Activated T-helper 17 cell treated with anti-CD3 and anti-CD28 coated beads, Interleukin-2, amount 50 U/mL, for 72 hours (primary cell): ENCODE measurements around the gene TRHDE. TPM values are rescaled to one million over a fixed set of nuclear protein-coding genes. Genes with fewer than 3 reads are reported as not detected.

Source experiments
- ATAC-seq: fragments of 150-1000 bp; cut with Tn5 transposase; replicated peaks from 2 replicates; pipeline ENCODE4 v1.10.0; 2021; ENCODE audit warnings: mild to moderate bottlenecking, moderate library complexity
- H3K27ac Mint-ChIP-seq: one replicate; pipeline ENCODE4 v1.8.0; 2022; ENCODE audit warnings: mixed read lengths
- H3K27me3 Mint-ChIP-seq: one replicate; pipeline ENCODE4 v1.8.0; 2022; ENCODE audit warnings: mixed read lengths
- H3K36me3 Mint-ChIP-seq: one replicate; pipeline ENCODE4 v1.8.0; 2022; ENCODE audit warnings: low read depth, mild to moderate bottlenecking, mixed read lengths
- H3K4me1 Mint-ChIP-seq: one replicate; pipeline ENCODE4 v1.8.0; 2022; ENCODE audit warnings: mixed read lengths
- H3K4me3 Mint-ChIP-seq: one replicate; pipeline ENCODE4 v1.8.0; 2022; ENCODE audit warnings: mild to moderate bottlenecking, mixed read lengths
- H3K9me3 Mint-ChIP-seq: one replicate; pipeline ENCODE4 v1.8.0; 2022; ENCODE audit warnings: mixed read lengths
- total RNA-seq, 2 donors: library from RNA; stranded (reverse); gene quantifications; one replicate each; pipeline ENCODE4 v1.2.3, GENCODE V29; 2022

Gene TRHDE
- total RNA-seq = not detected

GRCh38 chr12:72272091-72272661 is at the start of gene TRHDE:
TSS of gene TRHDE (plus strand) at chr12:72272370. CDS start at chr12:72272644, 274 bp downstream.
- no peaks in the 10 kb centered on the region for H3K9me3 Mint-ChIP-seq
- peaks cover 33% of the 10 kb centered on the region for H3K27me3 Mint-ChIP-seq
- H3K4me1 Mint-ChIP-seq = no peaks in the 10 kb centered on the region
- H3K36me3 Mint-ChIP-seq = no peaks in the 10 kb centered on the region
- no peak for ATAC-seq
- H3K27ac Mint-ChIP-seq = no peak within 1 kb of the TSS
- H3K4me3 Mint-ChIP-seq = no peak within 1 kb of the TSS

- no peaks in the 10 kb centered on the region for H3K36me3 Mint-ChIP-seq
- H3K4me1 Mint-ChIP-seq = no peaks in the 10 kb centered on the region
- H3K27me3 Mint-ChIP-seq = no peaks in the 10 kb centered on the region
- H3K27ac Mint-ChIP-seq = no peak overlapping the region
- H3K4me3 Mint-ChIP-seq = no peak overlapping the region
- no peaks in the 10 kb centered on the region for H3K9me3 Mint-ChIP-seq
- no peak for ATAC-seq
These were observed 45.7 kb upstream of the TRHDE start for GRCh38 chr12:72226510-72226909.

GRCh38 chr12:72228424-72228823 is 43.7 kb upstream of the TRHDE start:
- Mint-ChIP-seq H3K27ac (no peak overlapping the region), H3K4me3 (no peak overlapping the region), H3K27me3 (no peaks in the 10 kb centered on the region), H3K9me3 (no peaks in the 10 kb centered on the region), H3K4me1 (no peaks in the 10 kb centered on the region), H3K36me3 (no peaks in the 10 kb centered on the region)
- no peak for ATAC-seq

- H3K9me3 Mint-ChIP-seq = no peaks in the 10 kb centered on the region
- H3K27me3 Mint-ChIP-seq = no peaks in the 10 kb centered on the region
- no peaks in the 10 kb centered on the region for H3K36me3 Mint-ChIP-seq
- no peak overlapping the region for H3K27ac Mint-ChIP-seq
- no peak for ATAC-seq
- H3K4me3 Mint-ChIP-seq = no peak overlapping the region
- no peaks in the 10 kb centered on the region for H3K4me1 Mint-ChIP-seq
These were observed 41.6 kb upstream of the TRHDE start for GRCh38 chr12:72230589-72230988.

GRCh38 chr12:72234886-72235285 is 37.3 kb upstream of the TRHDE start:
- no peak for ATAC-seq
- H3K4me3 Mint-ChIP-seq = no peak overlapping the region

GRCh38 chr12:72236071-72236705 is 36.0 kb upstream of the TRHDE start:
- H3K27ac Mint-ChIP-seq = no peak overlapping the region
- H3K4me3 Mint-ChIP-seq = no peak overlapping the region
- no peaks in the 10 kb centered on the region for H3K4me1 Mint-ChIP-seq
- H3K36me3 Mint-ChIP-seq = no peaks in the 10 kb centered on the region
- ATAC-seq = no peak
- H3K9me3 Mint-ChIP-seq = peaks cover 11% of the 10 kb centered on the region
- H3K27me3 Mint-ChIP-seq = no peaks in the 10 kb centered on the region

More at GRCh38 chr12:72234886-72235285, 37.3 kb upstream of the TRHDE start:
- H3K27me3 Mint-ChIP-seq = no peaks in the 10 kb centered on the region
- no peaks in the 10 kb centered on the region for H3K36me3 Mint-ChIP-seq
- no peak overlapping the region for H3K27ac Mint-ChIP-seq
- peaks cover 6% of the 10 kb centered on the region for H3K9me3 Mint-ChIP-seq
- no peaks in the 10 kb centered on the region for H3K4me1 Mint-ChIP-seq

- Mint-ChIP-seq H3K4me1 (no peaks in the 10 kb centered on the region), H3K27ac (no peak overlapping the region), H3K4me3 (no peak overlapping the region), H3K27me3 (no peaks in the 10 kb centered on the region), H3K36me3 (no peaks in the 10 kb centered on the region), H3K9me3 (peaks cover 11% of the 10 kb centered on the region)
- ATAC-seq = no peak
These were observed 30.6 kb upstream of the TRHDE start for GRCh38 chr12:72241552-72241951.

- Mint-ChIP-seq H3K27ac (no peak overlapping the region), H3K36me3 (no peaks in the 10 kb centered on the region), H3K4me3 (no peak overlapping the region), H3K9me3 (peaks cover 9% of the 10 kb centered on the region), H3K4me1 (no peaks in the 10 kb centered on the region), H3K27me3 (no peaks in the 10 kb centered on the region)
- ATAC-seq = no peak
These were observed 29.2 kb upstream of the TRHDE start for GRCh38 chr12:72242946-72243345.

- no peak overlapping the region for H3K4me3 Mint-ChIP-seq
- no peaks in the 10 kb centered on the region for H3K36me3 Mint-ChIP-seq
These were observed 25.8 kb upstream of the TRHDE start for GRCh38 chr12:72246370-72246769.

GRCh38 chr12:72250346-72250745 is 21.8 kb upstream of the TRHDE start:
- no peak overlapping the region for H3K27ac Mint-ChIP-seq
- no peaks in the 10 kb centered on the region for H3K4me1 Mint-ChIP-seq
- no peaks in the 10 kb centered on the region for H3K36me3 Mint-ChIP-seq
- no peaks in the 10 kb centered on the region for H3K27me3 Mint-ChIP-seq
- ATAC-seq = no peak
- no peak overlapping the region for H3K4me3 Mint-ChIP-seq
- H3K9me3 Mint-ChIP-seq = peaks cover 8% of the 10 kb centered on the region

More at GRCh38 chr12:72246370-72246769, 25.8 kb upstream of the TRHDE start:
- Mint-ChIP-seq H3K9me3 (peaks cover 4% of the 10 kb centered on the region), H3K4me1 (no peaks in the 10 kb centered on the region), H3K27ac (no peak overlapping the region), H3K27me3 (no peaks in the 10 kb centered on the region)
- no peak for ATAC-seq

- no peak overlapping the region for H3K27ac Mint-ChIP-seq
- H3K36me3 Mint-ChIP-seq = no peaks in the 10 kb centered on the region
- H3K4me1 Mint-ChIP-seq = no peaks in the 10 kb centered on the region
- no peak for ATAC-seq
- H3K4me3 Mint-ChIP-seq = no peak overlapping the region
- H3K9me3 Mint-ChIP-seq = peaks cover 4% of the 10 kb centered on the region
- H3K27me3 Mint-ChIP-seq = no peaks in the 10 kb centered on the region
These were observed 15.4 kb upstream of the TRHDE start for GRCh38 chr12:72256725-72257124.

GRCh38 chr12:72261885-72262284 is 10.3 kb upstream of the TRHDE start:
- Mint-ChIP-seq H3K27ac (no peak overlapping the region), H3K9me3 (no peaks in the 10 kb centered on the region), H3K27me3 (no peaks in the 10 kb centered on the region), H3K36me3 (no peaks in the 10 kb centered on the region), H3K4me3 (no peak overlapping the region), H3K4me1 (no peaks in the 10 kb centered on the region)
- ATAC-seq = no peak

- no peak for ATAC-seq
- H3K27me3 Mint-ChIP-seq = no peaks in the 10 kb centered on the region
These were observed 7.5 kb upstream of the TRHDE start for GRCh38 chr12:72264548-72265175.

GRCh38 chr12:72267974-72268373 is 4.2 kb upstream of the TRHDE start:
- Mint-ChIP-seq H3K4me1 (no peaks in the 10 kb centered on the region), H3K9me3 (no peaks in the 10 kb centered on the region), H3K27ac (no peak overlapping the region), H3K27me3 (peaks cover 14% of the 10 kb centered on the region), H3K4me3 (no peak overlapping the region), H3K36me3 (no peaks in the 10 kb centered on the region)
- ATAC-seq = no peak

More at GRCh38 chr12:72264548-72265175, 7.5 kb upstream of the TRHDE start:
- H3K4me3 Mint-ChIP-seq = no peak overlapping the region
- H3K27ac Mint-ChIP-seq = no peak overlapping the region
- no peaks in the 10 kb centered on the region for H3K36me3 Mint-ChIP-seq
- H3K9me3 Mint-ChIP-seq = no peaks in the 10 kb centered on the region
- H3K4me1 Mint-ChIP-seq = no peaks in the 10 kb centered on the region

- no peak for ATAC-seq
- Mint-ChIP-seq H3K4me3 (no peak overlapping the region), H3K27ac (no peak overlapping the region), H3K9me3 (no peaks in the 10 kb centered on the region), H3K27me3 (peaks cover 14% of the 10 kb centered on the region), H3K36me3 (no peaks in the 10 kb centered on the region), H3K4me1 (no peaks in the 10 kb centered on the region)
These were observed 3.8 kb upstream of the TRHDE start for GRCh38 chr12:72268386-72268785.
